Pancreas (tissue), 10 donors: ENCODE results near the gene GPRC5B. TPM values are rescaled to one million over a fixed set of nuclear protein-coding genes. Genes with fewer than 3 reads are reported as not detected.
A peak's percentile ranks its signal among the peaks of the same experiment; 100 is the strongest.

Source experiments
- ATAC-seq, 4 donors: fragments of 200-7000 bp; cut with Tn5 transposase; one replicate each; pipeline versions ENCODE4 v1.8.0 to v1.9.1; 2020; ENCODE audit warnings: mild to moderate bottlenecking in 4 of 4, moderate library complexity in 4 of 4
- DNase-seq, 6 donors: peaks; one replicate each; pipeline ENCODE4 v3.0.0-alpha.2; 2020
- FAIRE-seq: peaks from 2 replicates; lab custom pipeline; 2012; peaks lifted over from hg19 to GRCh38; lab: Jason Lieb, UNC
- H3K27ac ChIP-seq, 4 donors: fragments of 200-600 bp; sonication (generic); 1 replicate in 3 of 4; 2 replicates in 1 of 4; pipeline versions ENCODE4 v1.5.0 to v1.8.0; 2020
- H3K27me3 ChIP-seq, 4 donors: fragments of 200-600 bp; one replicate each; pipeline ENCODE4 v1.8.0; 2021
- H3K36me3 ChIP-seq, 3 donors: fragments of 200-600 bp; sonication (generic) in 1 of 3; one replicate each; pipeline versions ENCODE4 v1.5.0 to v1.8.0; 2020 to 2021
- H3K4me1 ChIP-seq, 3 donors: fragments of 200-600 bp; one replicate each; pipeline ENCODE4 v1.8.0; 2021
- H3K4me3 ChIP-seq, 4 donors: fragments of 200-600 bp; sonication (generic) in 2 of 4; one replicate each; pipeline versions ENCODE4 v1.5.0 to v1.8.0; 2020 to 2021
- H3K9me3 ChIP-seq, 4 donors: fragments of 200-600 bp; one replicate each; pipeline ENCODE4 v1.8.0; 2021
- WGBS, 2 donors: extraction: QIAGEN DNeasy Blood & Tissue Kit; methylation state at CpG; one replicate each; pipeline ENCODE4 v1.1.7; 2013; 5-methylcytosine and 5-hydroxymethylcytosine counted together
- intact Hi-C, 3 donors: fragments of 100-400 bp; cut with DNase I; formaldehyde crosslinking; loops; one replicate each; pipeline versions ENCODE4 v1.11.1 to v1.14.2; 2022
- polyA plus RNA-seq, 2 donors: library from polyadenylated mRNA; stranded (reverse); fragments of 200-250 nt; gene quantifications; one replicate each; pipeline ENCODE4 v1.2.3, GENCODE V29; 2013
- total RNA-seq, 6 donors: library from RNA; stranded (reverse); fragmentation: NEBNext Ultra II Directional in 4 of 6; extraction: Animal tissue kit (Norgen Biotek cat#: 25700) in 4 of 6; gene quantifications; one replicate each; pipeline versions ENCODE4 v1.2.1 to v1.2.4, GENCODE V29; 2021 to 2023
- TF ChIP-seq, protein P1 (sequence below), 4 donors: fragments of 200-600 bp; sonication (generic) in 3 of 4; IDR thresholded peaks; one replicate each; pipeline versions ENCODE4 v1.5.0 to v1.8.0; 2021; ENCODE audit warnings: antibody characterized with exemption in 4 of 4
- donor health status: healthy with polysubstance abuse.
- donor health status: DM: no; HTN: no; CAD: no; lungs with moderate emphysema.
- donor health status: DM: no; HTN: no; CAD: no.
- donor health status: control.
- donor health status: control.
- donor health status: Bipolar disorder and iron deficiency.
- donor health status: DM: yes; HTN: yes; CAD: no.
- donor health status: DM: no; HTN: no; CAD: no.
- donor health status: DM: no; HTN: no; CAD: no.
- donor health status: DM: yes; HTN: yes; CAD: no.

The GPRC5B gene, protein sequence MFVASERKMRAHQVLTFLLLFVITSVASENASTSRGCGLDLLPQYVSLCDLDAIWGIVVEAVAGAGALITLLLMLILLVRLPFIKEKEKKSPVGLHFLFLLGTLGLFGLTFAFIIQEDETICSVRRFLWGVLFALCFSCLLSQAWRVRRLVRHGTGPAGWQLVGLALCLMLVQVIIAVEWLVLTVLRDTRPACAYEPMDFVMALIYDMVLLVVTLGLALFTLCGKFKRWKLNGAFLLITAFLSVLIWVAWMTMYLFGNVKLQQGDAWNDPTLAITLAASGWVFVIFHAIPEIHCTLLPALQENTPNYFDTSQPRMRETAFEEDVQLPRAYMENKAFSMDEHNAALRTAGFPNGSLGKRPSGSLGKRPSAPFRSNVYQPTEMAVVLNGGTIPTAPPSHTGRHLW
- total RNA-seq (10 to 100 TPM; 20.0 to 95.5 (median 30.6) TPM), polyA plus RNA-seq (10 to 100 TPM; 26.4 to 28.3 TPM)

DNA sequence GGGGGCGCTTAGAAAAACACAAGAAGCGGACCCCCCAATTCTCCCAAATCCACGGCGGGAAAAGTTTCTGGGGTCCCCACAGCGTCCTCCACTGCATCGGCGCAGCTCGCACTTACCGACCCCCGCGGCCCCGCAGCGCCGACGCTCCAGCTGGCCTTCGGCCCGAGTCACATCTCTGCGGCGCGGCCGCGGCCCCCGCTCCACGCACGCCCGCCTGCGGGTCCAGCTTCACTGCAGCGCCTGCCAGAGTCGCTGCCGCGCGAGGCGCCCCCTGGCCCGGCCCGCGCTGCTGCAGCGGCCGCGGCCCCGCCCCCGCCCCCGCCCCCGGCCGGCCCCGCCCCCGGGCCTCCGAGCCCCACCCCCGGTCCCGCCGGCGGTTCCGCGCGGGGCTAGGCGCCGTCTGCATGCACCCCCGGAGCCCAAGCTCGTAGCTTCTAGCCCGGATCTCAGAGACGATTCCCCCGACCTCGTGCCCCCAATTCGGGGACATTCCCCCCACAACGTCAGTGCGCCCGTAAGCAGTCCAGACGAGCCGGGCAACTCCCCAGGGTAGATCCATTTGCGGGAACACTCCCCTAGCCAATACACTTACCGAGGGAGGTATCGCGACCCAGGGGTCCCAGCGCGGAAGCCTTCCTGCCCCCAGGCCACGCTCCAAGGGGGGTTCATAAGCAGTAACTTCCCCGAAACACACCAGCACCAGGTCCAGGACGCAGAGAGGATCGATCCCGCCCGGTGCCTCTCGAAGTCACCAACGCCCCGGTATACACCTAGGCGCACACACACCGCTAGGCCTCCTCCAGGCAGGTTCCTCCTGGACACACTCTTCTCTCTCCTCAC, at the start of gene GPRC5B:
GPRC5B (minus strand) TSS at position 238 of the 840 bp plus-strand sequence. CDS start 12,003 bp downstream, outside the sequence.
- WGBS, 2 donors, result 1% methylated on average over 62 to 85 of the region's 85 CpGs
- H3K4me1 ChIP-seq, result peaks cover 0 to 10% (median 6%) of the 10 kb centered on the region in 3 donors
- TF ChIP-seq, protein P1, sequence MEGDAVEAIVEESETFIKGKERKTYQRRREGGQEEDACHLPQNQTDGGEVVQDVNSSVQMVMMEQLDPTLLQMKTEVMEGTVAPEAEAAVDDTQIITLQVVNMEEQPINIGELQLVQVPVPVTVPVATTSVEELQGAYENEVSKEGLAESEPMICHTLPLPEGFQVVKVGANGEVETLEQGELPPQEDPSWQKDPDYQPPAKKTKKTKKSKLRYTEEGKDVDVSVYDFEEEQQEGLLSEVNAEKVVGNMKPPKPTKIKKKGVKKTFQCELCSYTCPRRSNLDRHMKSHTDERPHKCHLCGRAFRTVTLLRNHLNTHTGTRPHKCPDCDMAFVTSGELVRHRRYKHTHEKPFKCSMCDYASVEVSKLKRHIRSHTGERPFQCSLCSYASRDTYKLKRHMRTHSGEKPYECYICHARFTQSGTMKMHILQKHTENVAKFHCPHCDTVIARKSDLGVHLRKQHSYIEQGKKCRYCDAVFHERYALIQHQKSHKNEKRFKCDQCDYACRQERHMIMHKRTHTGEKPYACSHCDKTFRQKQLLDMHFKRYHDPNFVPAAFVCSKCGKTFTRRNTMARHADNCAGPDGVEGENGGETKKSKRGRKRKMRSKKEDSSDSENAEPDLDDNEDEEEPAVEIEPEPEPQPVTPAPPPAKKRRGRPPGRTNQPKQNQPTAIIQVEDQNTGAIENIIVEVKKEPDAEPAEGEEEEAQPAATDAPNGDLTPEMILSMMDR (IDR thresholded peaks at IDR 0.05), result no peak
- intact Hi-C loops, result loop anchor here (5.0 to 10.0 kb wide), 4 partner anchors 170 to 290 kb away; partner anchors contain the start of genes IQCK (in 2 of the 3) and KNOP1 (in 2 of the 3)
- DNase-seq (peak; percentile 42 to 83 (median 67)), FAIRE-seq (no peak), ATAC-seq (peak; percentile 66 to 77 (median 70))
- peak within 1 kb of the TSS in 3 of 4 donors; percentile 55 to 82 (median 76) for H3K27ac ChIP-seq
- no peaks in the 10 kb centered on the region for H3K36me3 ChIP-seq
- no peaks in the 10 kb centered on the region for H3K9me3 ChIP-seq
- H3K4me3 ChIP-seq, result peak within 1 kb of the TSS; percentile 38 to 82 (median 68)
- H3K27me3 ChIP-seq, result no peaks in the 10 kb centered on the region

DNA sequence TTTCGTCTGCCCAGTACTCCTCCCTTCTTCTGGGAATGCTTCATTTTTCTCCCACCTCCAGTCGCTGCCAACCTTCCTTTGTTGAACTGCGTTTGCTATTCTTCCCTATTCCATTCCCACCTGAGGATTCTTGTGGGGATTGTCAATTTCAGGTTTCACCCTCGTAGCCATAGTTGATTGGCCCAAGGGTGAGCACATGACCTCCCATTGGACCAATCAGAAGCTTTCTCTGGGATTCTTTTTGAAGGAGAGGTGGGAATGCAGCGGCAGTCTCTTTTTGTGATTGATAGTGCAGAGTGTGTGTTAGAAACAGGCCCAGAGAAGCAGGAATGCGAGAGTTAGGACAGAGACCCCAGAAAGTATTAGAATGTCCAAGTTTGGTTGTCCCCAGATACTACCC, 49.1 kb upstream of the GPRC5B start:
- no peak for ATAC-seq
- H3K4me1 ChIP-seq, result no peaks in the 10 kb centered on the region
- H3K4me3 ChIP-seq, result no peak overlapping the region
- no peak overlapping the region for H3K27ac ChIP-seq
- H3K27me3 ChIP-seq, result no peaks in the 10 kb centered on the region
- intact Hi-C loops, result no loop called here
- DNase-seq, result no peak
- no peaks in the 10 kb centered on the region for H3K9me3 ChIP-seq
- no peaks in the 10 kb centered on the region for H3K36me3 ChIP-seq
- FAIRE-seq, result no peak
- TF ChIP-seq, protein P1 (IDR thresholded peaks at IDR 0.05), result no peak
- 54 to 59% methylated on average over 6 of the region's 6 CpGs for WGBS, 2 donors

DNA sequence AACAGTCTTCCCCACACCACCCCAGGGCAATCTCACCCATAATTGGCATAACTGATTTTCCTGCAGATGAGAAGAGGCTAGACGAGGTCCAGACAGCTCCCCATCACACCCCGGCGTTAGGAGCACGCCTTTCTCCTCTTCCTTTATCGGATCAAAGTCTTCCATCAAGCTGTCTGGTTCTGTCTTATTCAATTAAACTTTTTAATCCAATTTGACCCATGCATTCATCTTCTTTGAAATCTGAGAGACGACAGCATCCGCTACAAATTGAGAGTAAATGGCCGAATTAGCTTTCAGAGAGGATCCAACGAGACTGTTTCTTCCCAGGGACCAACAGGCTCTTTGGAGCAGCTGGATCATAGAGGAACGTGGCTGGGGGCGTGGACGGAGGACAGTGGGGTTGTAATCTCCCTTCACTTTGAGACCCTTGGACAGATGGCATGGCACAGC, 44.4 kb upstream of the GPRC5B start:
- H3K27me3 ChIP-seq, result no peaks in the 10 kb centered on the region
- no peak for DNase-seq
- no peak for FAIRE-seq
- ATAC-seq, result no peak
- no peak overlapping the region for H3K4me3 ChIP-seq
- H3K27ac ChIP-seq, result no peak overlapping the region
- intact Hi-C loops, result no loop called here
- TF ChIP-seq, protein P1 (IDR thresholded peaks at IDR 0.05), result no peak
- no peaks in the 10 kb centered on the region for H3K9me3 ChIP-seq
- H3K36me3 ChIP-seq, result no peaks in the 10 kb centered on the region
- H3K4me1 ChIP-seq, result no peaks in the 10 kb centered on the region
- 63 to 75% methylated on average over 12 of the region's 12 CpGs for WGBS, 2 donors

DNA sequence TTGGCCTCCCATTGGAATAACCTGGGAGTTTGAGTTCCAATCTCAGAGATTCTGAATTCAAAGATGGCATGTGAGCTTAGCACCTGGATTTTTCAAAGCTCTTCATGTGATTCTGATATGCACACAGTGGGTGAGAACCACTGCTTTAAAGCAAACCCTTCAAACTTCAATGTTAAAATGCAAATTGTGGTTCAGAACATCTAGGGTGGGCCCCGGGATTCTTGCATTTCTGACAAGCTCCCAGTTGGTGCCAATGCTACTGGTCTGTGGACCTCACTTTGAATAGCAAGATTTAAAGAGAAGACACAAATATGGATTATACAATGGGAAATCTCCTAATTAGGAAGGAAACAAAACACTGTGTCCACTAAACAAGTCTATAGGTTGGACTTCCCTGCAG, 43.8 kb upstream of the GPRC5B start:
- no peak overlapping the region for H3K27ac ChIP-seq
- H3K27me3 ChIP-seq, result no peaks in the 10 kb centered on the region
- no peaks in the 10 kb centered on the region for H3K9me3 ChIP-seq
- intact Hi-C loops, result no loop called here
- no peak for FAIRE-seq
- no peaks in the 10 kb centered on the region for H3K36me3 ChIP-seq
- no peak overlapping the region for H3K4me3 ChIP-seq
- DNase-seq, result no peak
- WGBS, 2 donors, result 64 to 76% methylated on average over 1 of the region's 1 CpG
- TF ChIP-seq, protein P1 (IDR thresholded peaks at IDR 0.05), result no peak
- no peak for ATAC-seq
- no peaks in the 10 kb centered on the region for H3K4me1 ChIP-seq
